T-helper 1 cell treated with Interleukin-12 subunit alpha and Interleukin-12 subunit beta and Interleukin-4 antibody, amounts not matched to agents 30 ng/mL and 1 ng/mL, for 36 hours (primary cell): ENCODE data around the gene GALNT16. TPM values are rescaled to one million over a fixed set of nuclear protein-coding genes. Genes with fewer than 3 reads are reported as not detected.

Experiments
- intact Hi-C: fragments of 100-400 bp; cut with micrococcal nuclease; formaldehyde crosslinking; loops from one replicate; pipeline ENCODE4 v1.15.1; 2024
- total RNA-seq: library from RNA; stranded (reverse); gene quantifications from 2 replicates; pipeline ENCODE4 v1.2.3, GENCODE V29; 2022

The GALNT16 gene
- total RNA-seq, 1 donor from 2014 or later: 0.02 TPM

DNA sequence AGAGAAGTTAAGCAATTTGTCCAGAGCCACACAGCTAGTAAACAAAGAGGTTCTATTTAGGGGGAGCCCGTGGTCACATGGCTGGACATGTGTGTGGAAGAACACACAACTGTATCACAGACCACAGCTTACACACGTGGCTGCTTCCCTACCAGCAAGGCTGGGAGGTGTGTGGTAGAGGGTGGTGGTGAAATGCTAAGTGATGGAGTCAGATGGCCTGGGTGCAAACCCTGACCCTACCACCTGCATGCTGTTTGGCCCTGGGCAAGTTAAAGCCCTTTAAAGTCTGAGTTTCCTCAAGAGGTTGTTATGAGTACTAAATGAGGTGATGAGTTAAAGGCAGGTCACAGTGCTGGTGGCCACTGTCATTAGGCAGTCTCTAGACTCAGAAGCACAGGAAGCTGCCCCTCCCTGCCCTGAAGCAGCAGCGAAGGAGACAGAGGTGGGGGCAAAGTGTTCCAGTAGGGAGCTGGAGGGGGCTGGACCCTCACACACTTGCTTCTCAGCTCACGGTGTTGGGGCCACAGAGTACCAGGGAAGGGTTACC lies 73.9 kb downstream of the GALNT16 start:
- intact Hi-C loops: no loop called here

- intact Hi-C loops: no loop called here
These were observed 74.6 kb downstream of the GALNT16 start for GRCh38 chr14:69334576-69334975.

DNA sequence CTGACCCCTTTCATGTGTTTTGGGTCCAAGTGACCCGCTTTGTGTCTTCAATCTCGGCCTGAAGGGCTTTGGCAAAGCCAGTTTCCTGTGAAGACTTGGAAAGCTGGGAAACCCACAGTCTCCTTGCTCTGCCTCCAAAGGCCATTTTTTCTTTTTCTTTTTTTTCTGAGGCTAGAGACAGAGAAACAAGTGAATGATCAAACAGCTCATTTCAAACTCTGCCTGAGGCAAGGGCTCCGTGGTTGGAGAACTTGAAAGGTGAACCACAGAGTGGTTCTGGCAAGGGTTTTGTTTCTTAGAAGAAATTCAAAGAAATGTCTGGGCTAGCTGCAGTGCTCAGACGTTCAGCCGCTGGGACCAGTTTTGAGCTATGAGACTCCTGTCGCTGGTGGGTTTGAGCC lies 75.4 kb downstream of the GALNT16 start:
- intact Hi-C loops: no loop called here

- intact Hi-C loops: no loop called here
These were observed 78.0 kb downstream of the GALNT16 start for GRCh38 chr14:69337984-69338383.

- intact Hi-C loops: no loop called here
These were observed 79.5 kb downstream of the GALNT16 start for GRCh38 chr14:69339426-69339825.

GRCh38 chr14:69342928-69343525 lies 83.1 kb downstream of the GALNT16 start:
- intact Hi-C loops: no loop called here

- intact Hi-C loops: no loop called here
These were observed 84.2 kb downstream of the GALNT16 start for GRCh38 chr14:69344171-69344570.

DNA sequence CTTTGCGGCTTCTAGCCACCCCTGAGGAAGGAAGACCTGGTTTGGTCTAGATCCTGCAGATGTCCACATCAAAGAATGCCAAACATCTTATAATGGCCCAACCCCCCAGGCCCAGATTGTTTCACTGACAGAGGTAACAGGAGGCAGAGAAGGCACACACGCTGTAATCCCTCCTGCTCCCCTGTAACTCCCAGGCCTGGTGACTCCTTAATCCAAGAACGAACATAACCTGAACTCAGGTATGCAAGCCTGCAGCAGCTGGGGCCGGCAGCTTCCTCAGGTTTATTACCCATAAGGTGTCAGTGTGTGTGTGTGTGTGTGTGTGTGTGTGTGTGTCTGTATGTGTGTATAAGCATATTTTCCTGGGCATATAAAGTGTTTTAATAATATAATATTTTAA lies 85.4 kb downstream of the GALNT16 start:
- intact Hi-C loops: no loop called here

- intact Hi-C loops: no loop called here
These were observed 86.8 kb downstream of the GALNT16 start for GRCh38 chr14:69346710-69347109.

DNA sequence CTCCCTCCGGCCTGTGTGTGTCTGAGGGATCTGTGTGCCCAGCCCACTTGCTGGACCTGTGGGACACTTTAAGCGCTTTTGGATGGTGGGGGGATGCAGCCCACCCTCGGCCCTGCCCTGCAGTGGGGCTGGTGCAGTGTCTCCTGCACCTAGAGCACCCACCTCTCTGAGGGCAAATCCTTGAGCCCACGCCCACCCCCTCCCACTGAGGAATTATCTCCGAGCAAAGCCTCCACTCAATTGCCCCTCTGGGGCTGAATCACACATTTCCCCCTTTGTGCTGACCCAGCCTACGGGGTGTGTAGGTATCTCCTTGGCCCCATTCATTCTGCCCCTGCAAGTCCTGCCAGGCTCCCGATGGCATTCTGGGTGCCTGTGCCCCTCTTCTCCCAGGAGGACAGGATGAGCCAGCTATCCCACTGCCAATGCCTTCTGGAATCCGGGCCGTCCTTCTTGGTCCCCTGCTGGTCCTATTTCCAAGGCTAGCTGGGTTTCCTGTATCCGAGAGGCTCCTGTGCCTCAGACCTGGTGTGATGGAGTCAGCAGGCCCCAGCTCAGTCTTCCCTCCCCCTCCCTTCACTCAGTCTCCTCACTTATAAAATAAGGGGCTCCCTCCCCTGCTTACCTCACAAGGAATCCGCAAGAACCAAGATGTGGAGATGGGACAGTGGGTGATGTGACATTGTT lies 89.3 kb downstream of the GALNT16 start:
- intact Hi-C loops: no loop called here

GRCh38 chr14:69350892-69351291 lies 90.9 kb downstream of the GALNT16 start:
- intact Hi-C loops: loop anchor here (1.0 kb wide), 1 partner anchor 200 kb away; no protein-coding TSS in a partner anchor

GRCh38 chr14:69351385-69351784 lies 91.4 kb downstream of the GALNT16 start:
- intact Hi-C loops: loop anchor here (1.0 kb wide), 1 partner anchor 200 kb away; no protein-coding TSS in a partner anchor

DNA sequence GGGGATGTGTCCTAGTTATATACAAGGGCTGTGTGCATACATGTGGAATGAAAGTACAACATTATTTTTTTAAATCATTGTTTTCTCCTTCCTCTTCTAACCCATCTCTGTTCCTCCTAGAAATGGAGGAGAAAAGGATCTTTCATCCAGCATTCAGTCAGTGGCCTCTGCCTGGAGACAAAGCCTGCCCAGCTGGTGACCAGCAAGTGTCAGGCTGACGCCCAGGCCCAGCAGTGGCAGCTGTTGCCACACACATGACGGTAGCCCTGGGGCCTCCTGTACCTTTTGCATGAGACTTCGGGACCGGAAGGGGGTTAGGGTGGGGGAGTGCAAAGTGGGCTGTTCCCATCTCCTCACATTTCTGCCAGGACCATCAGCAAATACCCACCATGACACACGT lies 92.0 kb downstream of the GALNT16 start:
- intact Hi-C loops: loop anchor here (1.0 kb wide), 1 partner anchor 201 kb away; no protein-coding TSS in a partner anchor

DNA sequence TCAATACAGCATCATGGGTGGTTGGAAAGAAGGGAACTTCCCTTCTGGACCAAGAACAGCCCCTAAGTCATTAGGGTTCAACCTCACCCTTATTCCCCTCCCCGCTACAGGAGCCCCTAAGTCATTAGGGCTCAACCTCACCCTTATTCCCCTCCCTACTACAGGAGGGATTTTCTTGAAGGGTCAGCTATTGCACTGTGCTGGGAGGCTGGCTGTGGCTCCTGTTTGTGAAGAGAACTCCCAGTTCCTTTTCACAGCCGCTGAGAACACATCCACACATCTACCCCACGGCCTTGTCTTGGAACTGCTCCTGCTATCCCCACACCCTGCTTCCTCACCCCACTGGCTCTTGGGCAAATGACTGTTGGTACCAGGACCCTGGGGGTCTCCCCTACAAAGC lies 93.2 kb downstream of the GALNT16 start:
- intact Hi-C loops: no loop called here

- intact Hi-C loops: loop anchor here (1.0 kb wide), 2 partner anchors 44 to 106 kb away; partner anchors contain the start of genes ERH and SLC39A9
These were observed 94.6 kb downstream of the GALNT16 start for GRCh38 chr14:69354383-69355153.

GRCh38 chr14:69355154-69355597 lies 95.2 kb downstream of the GALNT16 start:
- intact Hi-C loops: no loop called here

DNA sequence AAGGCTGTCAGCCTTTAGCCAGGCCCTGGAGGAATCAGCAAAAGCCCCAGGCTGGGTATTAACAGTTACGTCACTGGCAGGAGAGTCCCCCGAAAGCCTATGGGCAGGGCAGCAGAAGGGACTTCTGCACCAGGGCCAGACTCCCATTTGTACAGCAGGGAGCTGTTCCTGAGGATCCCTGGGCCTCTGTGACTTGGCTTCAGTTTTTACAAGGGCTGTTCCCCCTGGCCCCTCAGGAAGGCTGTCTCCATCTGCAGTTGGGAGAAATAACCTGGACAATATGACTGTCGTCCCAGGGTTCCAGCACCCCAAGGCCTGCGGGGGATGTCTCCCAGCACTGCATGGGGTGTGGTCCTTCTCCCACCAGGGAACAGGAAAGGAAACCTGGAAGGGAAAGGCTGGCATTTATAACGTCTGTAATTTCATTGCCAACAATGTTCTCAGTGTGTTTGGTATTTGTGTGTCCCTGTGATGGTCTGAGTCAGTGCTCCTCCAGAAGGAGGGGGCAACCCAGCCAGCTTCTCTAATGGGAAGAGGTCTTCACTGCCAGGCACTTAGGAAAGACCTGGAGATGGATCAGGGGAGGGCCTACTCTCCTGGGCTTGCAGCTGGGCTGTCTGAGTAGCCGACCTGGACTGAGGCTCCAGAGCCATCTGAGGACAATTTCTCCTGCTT lies 95.8 kb downstream of the GALNT16 start:
- intact Hi-C loops: no loop called here

GRCh38 chr14:69356903-69357543 lies 97.1 kb downstream of the GALNT16 start:
- intact Hi-C loops: no loop called here

- intact Hi-C loops: no loop called here
These were observed 97.7 kb downstream of the GALNT16 start for GRCh38 chr14:69357544-69358200.
